Measurements from ENCODE around the gene GFER.
A peak's percentile ranks its signal among the peaks of the same experiment; 100 is the strongest.
"Not testable (repeated sequence)": the region's sequence is repeated elsewhere in the genome, so short reads cannot be mapped to it uniquely, and the experiment has no call there.

The GFER gene

DNA sequence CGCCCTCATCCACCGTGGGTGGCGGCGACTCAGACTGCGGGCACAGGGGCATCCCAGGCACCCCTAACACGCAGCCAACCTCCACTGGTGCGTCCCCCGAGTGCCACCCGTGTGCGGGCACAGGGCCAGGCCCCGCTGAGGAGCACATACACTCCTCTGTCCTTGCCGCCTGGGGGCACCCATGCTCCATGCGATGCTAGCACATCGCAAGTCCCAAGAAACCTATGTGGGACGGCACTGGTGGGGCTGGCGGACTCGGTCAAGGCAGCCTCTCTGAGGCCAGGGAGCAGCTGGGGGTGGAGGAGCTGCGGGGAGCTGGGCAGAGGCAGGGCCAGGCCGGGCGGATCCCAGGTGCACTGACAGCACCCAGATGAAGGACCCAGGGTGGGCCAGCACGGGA, 21.7 kb downstream of the GFER start:
- no peak for DNase-seq (ENCODE audit: low read depth)

DNA sequence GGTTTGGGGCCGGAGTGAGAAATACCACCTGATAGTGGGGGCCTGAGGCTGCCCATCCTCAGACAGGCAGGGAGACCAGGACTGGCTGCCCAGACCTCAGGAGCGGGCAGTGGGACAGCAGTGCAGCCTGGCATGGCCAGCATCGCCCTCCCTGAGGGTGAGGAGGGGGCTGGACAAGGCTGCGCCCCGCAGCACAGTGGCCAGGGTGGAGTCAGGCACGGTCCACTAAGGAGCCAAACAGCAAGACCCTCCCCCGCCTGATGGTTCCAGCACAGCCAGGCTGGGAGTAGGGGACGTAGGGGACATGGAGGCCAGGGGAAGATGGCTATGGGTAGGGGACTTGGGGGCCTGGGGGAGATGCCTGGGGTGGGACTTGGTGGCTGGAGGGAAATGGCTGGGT, 22.3 kb downstream of the GFER start:
- no peak for DNase-seq (ENCODE audit: low read depth)

- DNase-seq (ENCODE audit: low read depth), result no peak
These were observed 23.3 kb downstream of the GFER start for GRCh38 chr16:2007081-2007836.

DNA sequence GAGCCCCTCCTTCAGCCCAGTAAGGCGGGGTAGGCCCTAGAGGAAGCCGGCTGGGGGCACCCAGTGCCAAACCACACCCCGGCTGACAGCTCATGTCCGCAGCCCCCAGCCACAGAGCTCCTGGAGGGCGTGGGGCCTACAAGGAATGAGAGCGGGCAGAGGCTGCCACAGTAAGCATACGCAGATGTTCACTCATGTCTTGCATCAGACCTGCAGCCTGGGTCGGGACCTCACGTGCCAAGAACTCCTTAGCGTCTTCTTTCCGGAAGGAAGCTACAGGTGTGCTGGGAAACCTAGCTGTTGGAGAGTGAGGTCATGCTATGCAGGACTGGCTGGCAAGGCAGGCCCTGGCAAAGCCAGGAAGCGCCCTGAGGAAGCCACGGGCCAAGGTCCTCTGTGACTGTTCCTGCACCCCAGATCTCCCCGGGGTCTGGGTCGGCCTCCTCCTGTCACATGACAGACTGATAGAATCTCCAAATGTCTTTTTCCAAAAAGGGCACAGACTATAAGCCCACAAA, 24.1 kb downstream of the GFER start:
- DNase-seq (ENCODE audit: low read depth), result no peak

- no peak for DNase-seq (ENCODE audit: low read depth)
These were observed 24.7 kb downstream of the GFER start for GRCh38 chr16:2008631-2009163.

DNA sequence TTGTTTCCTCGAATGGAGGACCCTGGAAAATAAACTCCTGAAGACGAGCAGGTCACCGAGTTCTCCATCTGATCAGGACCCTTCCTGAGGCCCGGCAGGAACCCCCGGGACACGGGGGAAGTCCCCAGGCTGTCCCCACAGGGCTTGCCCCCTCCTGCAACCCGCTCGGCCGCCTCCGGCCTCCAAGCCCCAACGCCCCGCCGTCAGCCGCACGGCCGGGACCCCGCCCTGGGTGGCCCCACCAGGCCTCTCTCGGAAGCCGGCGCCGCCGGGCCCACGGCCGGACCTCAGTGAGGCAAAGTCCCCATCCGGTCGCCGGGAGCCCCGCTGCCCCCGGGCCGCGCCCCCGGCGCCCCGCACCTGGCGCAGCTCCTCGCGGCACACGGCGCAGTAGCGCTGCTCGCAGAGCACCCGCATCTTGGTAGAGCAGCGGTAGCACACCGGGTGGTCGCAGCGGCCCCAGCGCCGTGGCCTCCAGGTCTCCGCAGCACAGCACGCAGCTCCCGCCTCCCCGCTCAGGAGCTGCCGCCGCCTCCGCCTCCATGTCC, 25.2 kb downstream of the GFER start:
- no peak for DNase-seq (ENCODE audit: low read depth)

DNA sequence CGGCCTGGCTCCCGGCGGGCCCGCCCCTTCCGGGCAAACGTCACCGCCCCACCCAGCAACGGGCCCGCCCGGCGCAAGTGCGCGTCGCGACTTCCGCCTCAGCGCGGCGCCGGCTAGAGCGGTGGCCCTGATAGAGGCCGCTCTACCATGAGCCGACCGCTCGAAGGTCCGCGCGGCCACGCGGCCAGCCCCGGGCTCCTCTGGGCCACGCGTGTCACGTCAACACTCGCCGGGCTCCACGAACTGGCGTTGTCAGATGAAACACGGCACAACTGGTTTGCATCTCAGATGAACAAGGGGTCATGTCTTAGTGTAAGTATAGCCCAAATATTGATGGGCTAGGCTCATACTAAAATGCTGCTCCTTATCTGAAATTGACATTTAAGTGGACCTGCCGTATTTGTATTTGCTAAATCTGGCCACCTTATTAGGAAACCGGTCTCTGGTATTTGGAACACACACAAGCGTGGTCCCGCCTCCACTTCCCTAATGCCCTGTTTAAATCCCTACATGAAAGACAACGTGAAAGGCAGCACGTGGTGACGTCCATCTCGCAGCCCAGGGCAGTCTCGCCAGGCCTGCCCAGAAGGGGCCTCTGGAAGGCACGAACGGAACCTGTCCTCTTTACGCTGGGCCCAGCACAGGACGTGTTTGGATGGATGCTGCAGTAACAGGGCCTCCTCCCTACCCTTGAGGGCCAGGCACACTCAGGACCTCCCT, 26.0 kb downstream of the GFER start, which contains the start of gene ZNF598:
Gene ZNF598 (minus strand): TSS at position 31 of the 720 bp plus-strand sequence.
- peak; percentile 74 for DNase-seq (ENCODE audit: low read depth)

- not testable (repeated sequence) for DNase-seq (ENCODE audit: low read depth)
These were observed 27.7 kb downstream of the GFER start for GRCh38 chr16:2011726-2012125.

DNA sequence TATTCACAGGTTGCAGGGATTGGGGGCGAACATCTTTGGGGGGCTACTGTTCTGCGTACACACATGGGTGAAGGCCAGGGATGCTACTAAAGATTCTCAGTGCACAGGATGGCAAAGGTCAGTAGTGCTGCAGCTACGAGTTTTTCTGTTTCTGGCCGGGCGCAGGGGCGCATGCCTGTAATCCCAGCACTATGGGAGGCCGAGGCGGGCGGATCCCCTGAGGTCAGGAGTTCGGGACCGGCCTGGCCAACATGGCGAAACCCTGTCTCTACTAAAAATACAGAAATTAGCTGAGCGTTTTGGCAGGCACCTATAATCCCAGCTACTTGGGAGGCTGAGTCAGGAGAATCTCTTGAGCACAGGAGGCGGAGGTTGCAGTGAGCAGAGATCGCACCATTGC, 29.5 kb downstream of the GFER start:
- no peak for DNase-seq (ENCODE audit: low read depth)

DNA sequence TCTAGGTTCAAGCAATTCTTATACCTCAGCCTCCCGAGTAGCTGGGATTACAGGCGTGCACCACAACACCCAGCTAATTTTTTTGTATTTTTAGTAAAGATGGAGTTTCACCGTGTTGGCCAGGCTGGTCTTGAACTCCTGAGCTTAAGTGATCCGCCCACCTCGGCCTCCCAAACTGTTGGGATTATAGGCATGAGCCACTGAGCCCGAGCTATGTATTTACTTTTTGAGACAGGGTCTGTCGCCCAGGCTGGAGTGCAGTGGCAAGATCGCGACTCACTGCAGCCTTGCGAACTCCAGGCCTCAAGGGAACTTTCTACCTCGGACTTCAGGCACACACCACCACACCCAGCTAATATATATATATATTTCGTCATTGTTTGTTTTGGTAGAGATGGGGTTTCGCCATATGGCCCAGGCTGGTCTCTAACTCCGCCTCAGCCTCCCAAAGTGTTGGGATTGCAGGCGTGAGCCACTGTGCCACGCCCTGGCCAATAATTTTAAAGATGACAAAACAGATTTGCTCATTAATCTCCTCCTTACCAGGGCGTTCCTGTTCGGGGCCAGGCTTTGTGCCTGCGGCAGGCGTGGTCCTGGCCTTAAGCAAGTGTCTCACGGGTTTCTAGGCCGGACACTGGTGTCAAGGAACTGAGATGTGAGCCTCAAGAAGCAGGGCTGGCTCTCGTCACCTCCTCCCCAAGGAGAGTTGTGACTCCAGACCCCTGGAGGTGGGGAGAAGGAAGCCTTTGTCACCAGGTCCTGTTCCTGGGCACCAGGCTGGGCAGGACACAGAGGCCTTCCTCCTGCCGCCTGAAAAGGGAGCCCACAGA, 31.3 kb downstream of the GFER start:
- DNase-seq (ENCODE audit: low read depth), result no peak

GRCh38 chr16:2015947-2016208, 31.9 kb downstream of the GFER start:
- DNase-seq (ENCODE audit: low read depth), result no peak

GRCh38 chr16:2016407-2016922, 32.5 kb downstream of the GFER start:
- no peak for DNase-seq (ENCODE audit: low read depth)

DNA sequence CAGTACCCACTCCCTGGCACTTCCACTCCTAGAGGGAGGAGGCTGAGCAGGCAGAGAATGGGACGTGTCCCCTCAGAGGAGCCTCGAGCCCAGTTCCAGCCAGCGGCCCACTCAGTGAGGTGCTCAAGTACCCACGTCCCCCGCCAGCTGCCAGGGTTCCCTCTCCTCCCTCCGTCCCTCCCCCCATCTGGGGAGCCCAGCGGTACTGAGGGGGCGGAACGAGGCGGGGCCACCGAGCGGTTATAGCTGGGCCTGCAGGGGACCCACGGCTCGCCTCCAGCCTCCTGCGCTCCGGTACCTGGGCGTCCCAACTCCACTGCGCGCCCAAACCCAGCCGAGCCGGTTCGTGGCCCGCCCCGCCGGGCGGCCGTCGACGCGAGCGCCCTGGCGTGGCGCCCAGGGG, 35.5 kb downstream of the GFER start, which contains the start of gene NPW:
Gene NPW (plus strand): TSS at position 268 of the 403 bp plus-strand sequence.
- DNase-seq (ENCODE audit: low read depth), result no peak

GRCh38 chr16:2019921-2020831, 36.2 kb downstream of the GFER start:
- DNase-seq (ENCODE audit: low read depth), result no peak

GRCh38 chr16:2022723-2023091, 38.7 kb downstream of the GFER start:
- no peak for DNase-seq (ENCODE audit: low read depth)

DNA sequence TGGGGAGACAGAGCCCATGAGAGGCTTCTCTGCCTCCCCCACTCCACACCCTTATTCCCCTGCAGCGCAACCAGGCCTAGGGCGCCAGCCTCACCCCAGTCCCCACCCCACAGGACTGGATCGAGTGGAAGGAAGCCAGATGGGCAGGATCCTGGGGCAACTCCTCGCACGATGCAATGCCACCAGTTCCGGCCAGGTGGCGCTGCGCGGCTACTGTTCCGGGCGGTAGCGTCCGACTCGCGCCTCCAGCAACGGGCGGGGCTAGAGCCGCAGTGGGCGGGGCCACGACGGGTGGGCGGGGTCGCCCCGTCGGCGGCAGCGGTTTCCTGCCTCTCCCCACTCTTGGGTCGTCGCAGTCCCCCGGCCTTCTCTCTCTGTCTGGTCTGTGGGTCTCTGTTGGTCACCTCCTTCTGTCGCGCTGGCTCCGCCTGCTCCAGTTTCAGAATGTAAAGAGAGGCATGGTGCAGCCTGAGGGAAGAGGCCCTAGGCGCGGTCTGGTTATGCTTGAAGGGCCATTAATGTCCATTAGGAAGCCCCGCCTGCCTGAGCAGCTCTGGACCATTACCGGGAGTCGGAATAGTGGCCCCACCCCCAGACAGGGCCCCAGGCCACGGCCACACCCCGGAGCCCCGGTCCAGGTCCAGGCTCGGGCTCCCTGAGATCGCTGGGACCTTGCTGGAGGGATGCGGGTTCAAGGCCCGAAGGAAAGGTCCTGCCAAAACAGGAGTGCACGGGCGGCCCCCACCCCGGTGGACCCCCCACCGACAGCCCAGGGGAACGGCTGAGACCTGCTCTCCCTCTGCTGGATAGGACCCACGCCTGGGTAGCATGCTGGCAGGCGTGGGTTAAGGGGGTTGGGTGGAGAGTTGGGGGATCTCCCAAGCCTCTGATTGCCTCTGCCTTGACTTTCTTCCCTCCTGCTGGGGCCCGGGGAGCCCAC, 39.4 kb downstream of the GFER start:
- DNase-seq (ENCODE audit: low read depth), result peak; percentile 97

- no peak for DNase-seq (ENCODE audit: low read depth)
These were observed 40.0 kb downstream of the GFER start for GRCh38 chr16:2024032-2024420.

GRCh38 chr16:2025251-2025650, 41.3 kb downstream of the GFER start:
- DNase-seq (ENCODE audit: low read depth), result no peak

GRCh38 chr16:2025878-2026460, 42.0 kb downstream of the GFER start:
- no peak for DNase-seq (ENCODE audit: low read depth)

All from activated T-helper 1 cell treated with Interleukin-2 at 50 U/mL for 16 hours (primary cell).